H1 (cell line): ENCODE measurements around the gene NKAIN2. TPM values are rescaled to one million over a fixed set of nuclear protein-coding genes. Genes with fewer than 3 reads are reported as not detected.

Experiments used
- ASH2L ChIP-seq: fragments of 200-600, 300-600 bp; sonication (generic); IDR thresholded peaks from one replicate; pipeline ENCODE4 v1.7.1; 2017; ENCODE audit warnings: low read length
- JUN ChIP-seq: IDR thresholded peaks from 2 replicates; pipeline ENCODE4 v1.6.1; 2011; ENCODE audit warnings: low read depth, mild to moderate bottlenecking, improper control_type of control experiment, low read length
- NANOG ChIP-seq: IDR thresholded peaks from 2 replicates; pipeline ENCODE4 v1.6.1; 2011; ENCODE audit warnings: low read length, low read depth, mild to moderate bottlenecking, inconsistent platforms; ENCODE audit not compliant: insufficient read depth, poor library complexity, severe bottlenecking
- RAD21 ChIP-seq, 2 experiments: IDR thresholded peaks in 1 of 2; conservative IDR thresholded peaks in 1 of 2; 2 replicates each; pipeline ENCODE4 v1.6.1; 2011; ENCODE audit warnings: low read depth in 2 of 2, low read length in 2 of 2, improper control_type of control experiment in 1 of 2, inconsistent platforms in 1 of 2, mild to moderate bottlenecking in 1 of 2, moderate library complexity in 1 of 2
- SAP30 ChIP-seq: fragments of 300-600 bp; sonication (generic); IDR thresholded peaks from 2 replicates; pipeline ENCODE4 v1.7.1; 2012; ENCODE audit warnings: low read length, moderate library complexity, mild to moderate bottlenecking, inconsistent platforms; ENCODE audit not compliant: insufficient read depth, insufficient replicate concordance
- SIRT6 ChIP-seq: IDR thresholded peaks from one replicate; pipeline ENCODE4 v1.7.1; 2012; ENCODE audit warnings: low read length, inconsistent platforms
- SRF ChIP-seq: IDR thresholded peaks from 2 replicates; pipeline ENCODE4 v1.6.1; 2011; ENCODE audit warnings: mild to moderate bottlenecking, low read depth, low read length, moderate library complexity
- TCF12 ChIP-seq: IDR thresholded peaks from 2 replicates; pipeline ENCODE4 v1.6.1; 2011; ENCODE audit warnings: low read depth, mild to moderate bottlenecking, low read length
- polyA plus RNA-seq, 7 experiments: library from polyadenylated mRNA; depleted of rRNA in 3 of 7; stranded (reverse) in 5 of 7; unstranded in 2 of 7; fragments of >200 nt in 5 of 7; fragments of 200-250 nt in 2 of 7; gene quantifications; 1 replicate in 5 of 7; 2 replicates in 1 of 7; 4 replicates in 1 of 7; pipeline versions ENCODE4 v1.2.1 to v1.2.3, GENCODE V29; 2011 to 2013; ENCODE audit warnings: missing spikeins in 2 of 7, mixed read lengths in 2 of 7
- total RNA-seq: library from RNA; stranded (reverse); fragmentation: NEBNext Ultra II Directional; extraction: Animal tissue kit (Norgen Biotek cat#: 25700); gene quantifications from 2 replicates; pipeline ENCODE4 v1.2.1, GENCODE V29; 2021
- TF ChIP-seq, protein P1 (sequence below): fragments of 300-600 bp; sonication (generic); IDR thresholded peaks from 2 replicates; pipeline ENCODE4 v1.7.1; 2012; ENCODE audit warnings: low read length, moderate library complexity, mild to moderate bottlenecking, inconsistent platforms; ENCODE audit not compliant: insufficient replicate concordance
- TF ChIP-seq, protein P2 (sequence below): IDR thresholded peaks from 2 replicates; pipeline ENCODE4 v1.6.1; 2012; ENCODE audit warnings: low read length, inconsistent platforms

The NKAIN2 gene
- total and polyA plus RNA-seq, 2 of the 8 experiments (the other 6 are each of a cell fraction or from before 2014, with no cell fraction given) = 0.20 to 0.34 TPM

DNA sequence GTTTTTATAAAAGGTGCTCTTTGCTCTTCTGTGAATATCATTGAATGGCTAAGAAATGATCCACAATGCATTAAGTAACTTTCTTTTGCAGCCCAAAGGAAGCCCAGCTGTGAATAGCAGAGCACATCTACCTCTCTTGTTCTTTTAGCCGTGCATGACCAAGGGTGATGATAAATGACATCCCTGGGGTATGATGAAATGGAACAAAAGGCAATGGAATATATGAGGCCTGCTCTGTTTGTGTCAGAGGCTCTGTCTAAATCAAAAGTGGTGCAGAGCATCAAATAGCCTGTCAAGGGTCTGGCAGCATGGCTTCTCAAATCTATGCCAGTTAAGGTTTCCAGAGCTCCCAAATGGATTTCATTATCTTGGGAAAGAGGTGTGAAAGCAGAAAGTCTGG, 796.0 kb downstream of the NKAIN2 start (continued):
- TF ChIP-seq, protein P1, sequence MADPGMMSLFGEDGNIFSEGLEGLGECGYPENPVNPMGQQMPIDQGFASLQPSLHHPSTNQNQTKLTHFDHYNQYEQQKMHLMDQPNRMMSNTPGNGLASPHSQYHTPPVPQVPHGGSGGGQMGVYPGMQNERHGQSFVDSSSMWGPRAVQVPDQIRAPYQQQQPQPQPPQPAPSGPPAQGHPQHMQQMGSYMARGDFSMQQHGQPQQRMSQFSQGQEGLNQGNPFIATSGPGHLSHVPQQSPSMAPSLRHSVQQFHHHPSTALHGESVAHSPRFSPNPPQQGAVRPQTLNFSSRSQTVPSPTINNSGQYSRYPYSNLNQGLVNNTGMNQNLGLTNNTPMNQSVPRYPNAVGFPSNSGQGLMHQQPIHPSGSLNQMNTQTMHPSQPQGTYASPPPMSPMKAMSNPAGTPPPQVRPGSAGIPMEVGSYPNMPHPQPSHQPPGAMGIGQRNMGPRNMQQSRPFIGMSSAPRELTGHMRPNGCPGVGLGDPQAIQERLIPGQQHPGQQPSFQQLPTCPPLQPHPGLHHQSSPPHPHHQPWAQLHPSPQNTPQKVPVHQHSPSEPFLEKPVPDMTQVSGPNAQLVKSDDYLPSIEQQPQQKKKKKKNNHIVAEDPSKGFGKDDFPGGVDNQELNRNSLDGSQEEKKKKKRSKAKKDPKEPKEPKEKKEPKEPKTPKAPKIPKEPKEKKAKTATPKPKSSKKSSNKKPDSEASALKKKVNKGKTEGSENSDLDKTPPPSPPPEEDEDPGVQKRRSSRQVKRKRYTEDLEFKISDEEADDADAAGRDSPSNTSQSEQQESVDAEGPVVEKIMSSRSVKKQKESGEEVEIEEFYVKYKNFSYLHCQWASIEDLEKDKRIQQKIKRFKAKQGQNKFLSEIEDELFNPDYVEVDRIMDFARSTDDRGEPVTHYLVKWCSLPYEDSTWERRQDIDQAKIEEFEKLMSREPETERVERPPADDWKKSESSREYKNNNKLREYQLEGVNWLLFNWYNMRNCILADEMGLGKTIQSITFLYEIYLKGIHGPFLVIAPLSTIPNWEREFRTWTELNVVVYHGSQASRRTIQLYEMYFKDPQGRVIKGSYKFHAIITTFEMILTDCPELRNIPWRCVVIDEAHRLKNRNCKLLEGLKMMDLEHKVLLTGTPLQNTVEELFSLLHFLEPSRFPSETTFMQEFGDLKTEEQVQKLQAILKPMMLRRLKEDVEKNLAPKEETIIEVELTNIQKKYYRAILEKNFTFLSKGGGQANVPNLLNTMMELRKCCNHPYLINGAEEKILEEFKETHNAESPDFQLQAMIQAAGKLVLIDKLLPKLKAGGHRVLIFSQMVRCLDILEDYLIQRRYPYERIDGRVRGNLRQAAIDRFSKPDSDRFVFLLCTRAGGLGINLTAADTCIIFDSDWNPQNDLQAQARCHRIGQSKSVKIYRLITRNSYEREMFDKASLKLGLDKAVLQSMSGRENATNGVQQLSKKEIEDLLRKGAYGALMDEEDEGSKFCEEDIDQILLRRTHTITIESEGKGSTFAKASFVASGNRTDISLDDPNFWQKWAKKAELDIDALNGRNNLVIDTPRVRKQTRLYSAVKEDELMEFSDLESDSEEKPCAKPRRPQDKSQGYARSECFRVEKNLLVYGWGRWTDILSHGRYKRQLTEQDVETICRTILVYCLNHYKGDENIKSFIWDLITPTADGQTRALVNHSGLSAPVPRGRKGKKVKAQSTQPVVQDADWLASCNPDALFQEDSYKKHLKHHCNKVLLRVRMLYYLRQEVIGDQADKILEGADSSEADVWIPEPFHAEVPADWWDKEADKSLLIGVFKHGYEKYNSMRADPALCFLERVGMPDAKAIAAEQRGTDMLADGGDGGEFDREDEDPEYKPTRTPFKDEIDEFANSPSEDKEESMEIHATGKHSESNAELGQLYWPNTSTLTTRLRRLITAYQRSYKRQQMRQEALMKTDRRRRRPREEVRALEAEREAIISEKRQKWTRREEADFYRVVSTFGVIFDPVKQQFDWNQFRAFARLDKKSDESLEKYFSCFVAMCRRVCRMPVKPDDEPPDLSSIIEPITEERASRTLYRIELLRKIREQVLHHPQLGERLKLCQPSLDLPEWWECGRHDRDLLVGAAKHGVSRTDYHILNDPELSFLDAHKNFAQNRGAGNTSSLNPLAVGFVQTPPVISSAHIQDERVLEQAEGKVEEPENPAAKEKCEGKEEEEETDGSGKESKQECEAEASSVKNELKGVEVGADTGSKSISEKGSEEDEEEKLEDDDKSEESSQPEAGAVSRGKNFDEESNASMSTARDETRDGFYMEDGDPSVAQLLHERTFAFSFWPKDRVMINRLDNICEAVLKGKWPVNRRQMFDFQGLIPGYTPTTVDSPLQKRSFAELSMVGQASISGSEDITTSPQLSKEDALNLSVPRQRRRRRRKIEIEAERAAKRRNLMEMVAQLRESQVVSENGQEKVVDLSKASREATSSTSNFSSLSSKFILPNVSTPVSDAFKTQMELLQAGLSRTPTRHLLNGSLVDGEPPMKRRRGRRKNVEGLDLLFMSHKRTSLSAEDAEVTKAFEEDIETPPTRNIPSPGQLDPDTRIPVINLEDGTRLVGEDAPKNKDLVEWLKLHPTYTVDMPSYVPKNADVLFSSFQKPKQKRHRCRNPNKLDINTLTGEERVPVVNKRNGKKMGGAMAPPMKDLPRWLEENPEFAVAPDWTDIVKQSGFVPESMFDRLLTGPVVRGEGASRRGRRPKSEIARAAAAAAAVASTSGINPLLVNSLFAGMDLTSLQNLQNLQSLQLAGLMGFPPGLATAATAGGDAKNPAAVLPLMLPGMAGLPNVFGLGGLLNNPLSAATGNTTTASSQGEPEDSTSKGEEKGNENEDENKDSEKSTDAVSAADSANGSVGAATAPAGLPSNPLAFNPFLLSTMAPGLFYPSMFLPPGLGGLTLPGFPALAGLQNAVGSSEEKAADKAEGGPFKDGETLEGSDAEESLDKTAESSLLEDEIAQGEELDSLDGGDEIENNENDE = no peak
- TF ChIP-seq SRF (no peak), TCF12 (no peak), JUN (no peak), ASH2L (no peak), SAP30 (no peak), SIRT6 (no peak), RAD21 (IDR thresholded peaks at IDR 0.05 in 1 of 2, conservative IDR thresholded peaks at IDR 0.05 in 1 of 2; ENCODE audit: low read depth in 2 of 2, low read length in 2 of 2) (no peak), NANOG (no peak)
- TF ChIP-seq, protein P2, sequence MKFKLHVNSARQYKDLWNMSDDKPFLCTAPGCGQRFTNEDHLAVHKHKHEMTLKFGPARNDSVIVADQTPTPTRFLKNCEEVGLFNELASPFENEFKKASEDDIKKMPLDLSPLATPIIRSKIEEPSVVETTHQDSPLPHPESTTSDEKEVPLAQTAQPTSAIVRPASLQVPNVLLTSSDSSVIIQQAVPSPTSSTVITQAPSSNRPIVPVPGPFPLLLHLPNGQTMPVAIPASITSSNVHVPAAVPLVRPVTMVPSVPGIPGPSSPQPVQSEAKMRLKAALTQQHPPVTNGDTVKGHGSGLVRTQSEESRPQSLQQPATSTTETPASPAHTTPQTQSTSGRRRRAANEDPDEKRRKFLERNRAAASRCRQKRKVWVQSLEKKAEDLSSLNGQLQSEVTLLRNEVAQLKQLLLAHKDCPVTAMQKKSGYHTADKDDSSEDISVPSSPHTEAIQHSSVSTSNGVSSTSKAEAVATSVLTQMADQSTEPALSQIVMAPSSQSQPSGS = no peak
